Colon (tissue), 2 donors: Measurements from ENCODE around the gene LLGL2.

Source experiments
- FAIRE-seq: peaks from 2 replicates; lab custom pipeline; 2012; peaks lifted over from hg19 to GRCh38; lab: Jason Lieb, UNC
- donor health status: control.
- donor health status: control.

The LLGL2 gene

DNA sequence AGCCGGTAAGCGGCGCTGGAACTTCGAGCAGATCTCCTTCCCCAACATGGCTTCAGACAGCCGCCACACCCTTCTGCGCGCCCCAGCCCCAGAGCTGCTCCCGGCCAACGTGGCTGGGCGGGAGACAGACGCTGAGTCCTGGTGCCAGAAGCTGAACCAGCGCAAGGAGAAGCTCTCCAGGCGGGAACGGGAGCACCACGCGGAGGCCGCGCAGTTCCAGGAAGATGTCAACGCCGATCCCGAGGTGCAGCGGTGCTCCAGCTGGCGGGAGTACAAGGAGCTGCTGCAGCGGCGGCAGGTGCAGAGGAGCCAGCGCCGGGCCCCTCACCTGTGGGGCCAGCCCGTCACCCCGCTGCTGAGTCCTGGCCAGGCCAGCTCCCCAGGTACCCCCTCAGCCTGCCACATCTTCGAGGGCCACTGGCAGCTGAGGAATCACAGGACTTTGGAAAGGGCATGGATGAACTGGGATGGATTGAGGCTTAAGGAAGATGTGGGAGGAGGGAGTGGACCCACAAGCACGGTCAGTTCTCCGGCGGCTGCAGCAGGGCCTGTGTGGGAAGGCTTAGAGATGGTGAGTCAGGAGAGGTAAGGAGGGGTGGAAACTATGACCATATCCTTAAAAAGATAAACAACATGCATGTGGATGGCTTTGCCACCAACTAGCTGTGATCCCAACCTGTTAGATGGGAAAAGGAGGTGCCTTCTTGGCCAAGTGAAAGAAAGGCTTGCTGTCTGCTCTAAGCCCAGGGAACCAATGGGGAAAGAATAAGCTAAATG, 3.4 kb upstream of the LLGL2 start:
- no peak for FAIRE-seq

DNA sequence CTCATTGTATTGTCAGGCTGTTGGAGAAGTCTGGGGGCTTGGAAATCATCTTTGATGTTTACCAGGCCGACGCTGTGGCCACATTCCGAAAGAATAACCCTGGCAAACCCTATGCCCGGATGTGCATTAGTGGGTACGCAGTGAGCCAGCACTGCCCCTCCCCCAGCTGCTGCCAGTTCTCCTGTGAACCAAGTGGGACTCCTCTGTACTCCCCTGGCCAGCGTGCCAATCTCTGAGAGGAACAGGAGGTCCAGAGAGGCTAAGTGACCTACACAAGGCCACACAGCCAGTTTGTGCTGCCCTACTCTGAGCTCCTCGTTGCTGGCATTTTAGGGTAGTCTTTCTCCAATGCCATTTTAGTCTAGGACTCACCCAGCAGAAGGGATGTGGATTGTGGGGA, 1.9 kb upstream of the LLGL2 start:
- no peak for FAIRE-seq

DNA sequence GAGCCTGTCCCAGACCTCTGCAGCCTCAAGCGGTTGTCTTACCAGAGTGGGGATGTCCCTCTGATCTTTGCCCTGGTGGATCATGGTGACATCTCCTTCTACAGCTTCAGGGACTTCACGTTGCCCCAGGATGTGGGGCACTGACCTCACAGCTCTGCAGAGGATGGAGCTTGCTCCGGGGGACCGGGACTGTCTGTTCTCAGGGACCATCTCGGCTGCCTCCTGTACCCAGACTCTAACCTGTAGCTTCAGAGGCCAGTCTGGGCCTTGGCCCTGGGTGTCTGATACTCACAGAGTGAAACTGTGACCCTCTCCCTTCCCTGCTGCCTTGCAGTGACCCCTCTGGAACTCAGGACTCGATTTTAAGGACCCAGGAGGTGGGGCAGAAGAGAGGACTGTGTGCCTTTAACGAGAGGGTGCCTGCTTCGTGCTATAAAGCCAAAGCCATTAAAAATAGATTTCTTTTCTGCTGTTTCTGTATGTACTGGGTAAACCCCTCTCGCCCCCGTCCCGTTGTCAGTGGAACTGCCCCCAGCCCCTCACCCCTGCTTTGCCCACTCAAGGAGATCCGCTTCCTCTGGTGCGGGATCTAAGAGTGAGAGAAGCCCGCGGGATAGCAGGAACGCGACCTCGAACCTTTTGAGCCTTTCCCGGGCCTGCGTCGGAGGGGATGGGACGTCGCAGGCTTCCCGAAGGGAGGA, 1.1 kb upstream of the LLGL2 start:
- no peak for FAIRE-seq

DNA sequence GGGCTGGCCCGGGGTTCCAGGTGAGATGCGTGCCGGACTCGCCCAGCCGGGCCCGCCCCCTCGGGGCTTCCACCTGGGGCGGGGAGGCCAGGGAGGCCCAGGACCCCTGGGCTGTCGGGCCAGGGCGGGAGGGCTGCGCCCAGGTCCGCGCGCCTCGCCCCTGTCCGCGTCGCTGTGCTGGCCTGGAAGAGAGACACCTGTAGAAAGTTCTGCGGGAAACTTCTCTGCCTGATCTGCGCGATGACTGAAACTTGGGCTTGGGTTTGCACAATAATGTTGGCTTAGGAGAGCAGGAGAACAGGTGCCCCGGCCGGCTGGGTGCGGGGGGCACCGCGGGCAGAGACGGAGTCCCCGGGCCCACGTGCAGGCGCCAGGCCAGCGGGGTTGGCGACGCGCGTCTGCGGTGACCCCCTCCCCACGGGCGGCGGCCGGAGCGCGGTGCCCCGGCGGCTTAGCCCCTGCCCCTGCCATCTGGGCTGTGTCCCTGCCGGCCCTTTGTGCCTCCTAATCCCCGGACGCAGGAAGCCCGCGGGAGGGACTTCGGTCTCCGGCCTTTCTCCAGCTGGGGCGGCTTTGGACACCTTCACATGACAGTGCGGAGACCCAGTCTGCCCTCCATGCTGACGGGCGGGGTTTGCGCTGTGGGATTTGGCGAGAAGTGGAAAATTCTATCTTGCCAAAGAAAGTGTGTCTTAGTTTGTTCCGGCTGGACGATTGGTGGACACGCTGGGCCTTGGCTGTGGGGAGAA, 483 bp downstream of the LLGL2 start:
- no peak for FAIRE-seq

DNA sequence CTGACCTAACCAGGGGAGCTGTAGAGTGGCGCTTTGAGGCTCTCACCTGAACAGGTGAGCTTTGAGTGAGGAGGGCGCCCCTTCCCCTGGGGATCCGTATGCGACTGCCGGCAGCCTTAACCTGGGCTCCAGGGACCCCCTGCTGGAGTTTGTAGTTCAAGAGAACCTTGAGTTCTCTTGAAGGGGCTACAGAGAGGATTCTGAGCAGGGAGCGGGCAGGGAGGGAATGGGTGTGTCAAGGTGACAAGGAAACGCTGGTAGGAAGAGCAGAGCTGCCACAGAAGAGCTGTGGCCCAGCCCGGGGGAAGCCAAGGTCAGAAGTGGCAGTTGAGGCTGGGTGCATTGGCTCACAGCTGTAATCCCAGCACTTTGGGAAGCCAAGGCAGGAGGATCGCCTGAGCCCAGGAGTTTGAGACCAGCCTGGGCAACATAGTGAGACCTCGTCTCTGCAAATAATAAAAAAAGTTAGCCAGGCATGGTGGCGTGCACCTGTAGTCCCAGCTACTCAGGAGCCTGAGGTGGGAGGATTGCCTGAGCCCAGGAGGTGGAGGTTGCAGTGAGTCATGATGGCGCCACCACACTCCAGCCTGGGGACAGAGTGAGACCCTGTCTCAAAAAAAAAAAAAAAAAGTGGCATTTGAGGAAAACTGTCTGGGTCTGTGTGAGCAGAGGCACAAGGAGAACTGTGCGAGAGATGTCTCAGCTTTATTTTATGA, 1.2 kb downstream of the LLGL2 start:
- FAIRE-seq: no peak

DNA sequence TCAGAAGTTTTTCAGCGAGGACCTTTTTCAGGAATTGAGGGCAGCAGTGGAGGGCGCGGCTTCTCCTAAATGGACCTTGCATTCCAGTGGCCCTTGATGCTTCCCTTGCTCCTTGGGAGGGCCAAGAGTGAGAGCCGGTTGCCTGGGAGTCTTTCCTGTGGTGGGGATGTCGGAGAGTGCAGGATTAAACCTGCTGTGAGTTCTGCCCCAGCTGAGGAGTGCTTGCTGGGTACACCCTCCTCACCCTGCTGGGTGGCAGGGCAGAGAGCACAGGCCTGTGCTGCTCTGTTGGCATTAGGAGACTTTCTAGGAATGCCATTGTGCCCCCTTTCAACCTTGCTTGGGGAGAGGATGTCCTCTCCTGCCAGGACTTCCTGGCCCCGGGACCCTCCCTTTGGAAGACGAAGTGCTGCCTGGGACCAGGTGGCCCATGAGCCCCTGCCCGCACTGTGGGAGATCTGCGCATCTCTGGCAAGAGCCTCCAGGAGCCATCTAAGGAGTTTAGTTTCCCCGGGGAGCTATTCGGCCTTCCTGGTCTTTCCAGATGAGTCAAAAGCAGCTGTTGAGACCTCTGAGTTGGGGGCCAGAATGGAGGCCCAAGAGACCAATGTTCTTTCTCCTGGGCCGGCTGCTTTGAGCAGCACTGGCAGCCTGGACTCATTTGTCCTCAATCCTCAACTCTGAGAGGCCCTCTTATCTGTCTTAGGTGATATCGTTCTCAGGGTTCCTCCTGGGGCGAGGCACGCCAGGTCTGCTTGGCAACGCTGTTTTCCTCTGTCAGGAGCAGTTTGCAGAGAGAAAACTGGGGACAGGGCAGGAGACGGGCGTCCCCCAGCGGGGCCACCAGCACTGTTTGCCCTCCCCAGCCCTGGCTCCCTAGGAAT, 5.6 kb downstream of the LLGL2 start:
- no peak for FAIRE-seq

DNA sequence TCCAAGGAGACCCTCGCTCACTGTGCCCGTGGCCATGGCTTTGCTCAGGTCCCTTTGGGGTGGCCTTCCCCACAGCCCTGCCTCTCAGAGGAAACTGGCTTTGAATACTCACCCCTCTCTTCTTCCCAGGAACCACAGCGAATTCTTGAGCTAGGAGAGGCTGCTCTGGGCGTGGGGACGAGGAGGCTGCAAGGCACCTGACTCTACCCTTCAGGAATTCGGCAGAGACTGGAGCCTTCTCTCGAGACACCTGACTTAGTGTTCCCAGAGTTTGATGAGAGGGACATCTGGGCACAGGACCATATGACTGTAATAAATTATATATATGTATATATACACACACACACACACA, 6.2 kb downstream of the LLGL2 start:
- no peak for FAIRE-seq

DNA sequence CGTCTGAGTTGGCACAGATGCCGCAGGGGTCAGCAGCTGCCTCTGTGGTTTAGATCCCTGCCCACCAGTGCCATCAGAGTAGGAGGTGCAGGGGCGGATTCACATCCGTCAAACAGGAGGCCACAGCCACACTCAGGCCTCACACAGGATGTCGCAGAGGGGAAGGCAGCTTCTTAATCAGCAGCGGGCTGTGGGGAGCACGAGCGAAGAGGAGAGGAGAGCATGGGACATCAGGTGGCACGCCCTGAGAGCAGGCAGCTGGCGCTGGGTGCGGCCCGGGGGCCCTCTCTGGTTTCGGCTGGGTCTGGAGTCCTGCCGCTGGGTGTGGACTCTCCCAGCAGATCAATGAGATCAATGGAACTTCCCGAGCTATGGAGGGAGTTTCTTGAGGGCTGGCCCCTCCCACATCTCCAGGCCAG, 9.6 kb downstream of the LLGL2 start:
- FAIRE-seq: no peak

DNA sequence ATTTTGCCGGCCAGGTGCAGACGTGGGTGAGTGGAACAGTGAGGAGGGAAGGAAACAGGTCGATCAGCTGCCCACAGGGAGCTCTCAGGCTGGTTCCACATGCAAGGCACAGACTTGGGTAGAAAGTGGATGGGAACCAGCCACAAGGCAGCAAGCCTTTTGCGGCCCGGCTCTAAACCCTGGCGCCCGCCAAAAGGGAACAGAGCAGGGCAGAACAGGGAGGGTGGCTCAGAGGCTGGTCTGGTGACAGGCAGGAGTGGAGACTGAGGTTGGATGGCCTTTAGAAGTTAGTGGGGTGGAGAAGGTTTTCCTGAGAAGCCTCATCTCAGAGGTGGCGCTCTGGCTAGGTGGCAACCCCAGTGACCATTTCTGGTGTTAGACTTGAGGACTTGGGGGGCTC, 10.4 kb downstream of the LLGL2 start:
- no peak for FAIRE-seq

DNA sequence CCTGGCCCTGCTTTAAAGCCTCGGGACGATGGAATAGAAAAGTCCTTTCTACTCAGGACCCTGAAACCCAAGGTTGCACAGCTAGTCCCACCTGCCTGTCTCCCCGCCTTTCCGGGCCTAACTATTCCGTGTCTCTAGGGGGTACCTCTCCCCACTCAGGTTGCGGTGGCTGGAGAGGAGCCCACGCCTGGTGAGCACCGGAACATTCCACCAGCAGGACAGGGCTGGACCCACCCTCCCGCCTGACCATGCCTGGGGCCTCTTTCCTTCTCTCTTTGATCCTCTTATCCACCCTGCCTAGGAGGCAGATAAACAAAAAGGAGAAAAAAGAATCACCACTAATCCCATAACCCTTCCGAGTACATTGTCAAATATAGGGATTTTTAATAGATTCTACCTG, 10.9 kb downstream of the LLGL2 start:
- no peak for FAIRE-seq

DNA sequence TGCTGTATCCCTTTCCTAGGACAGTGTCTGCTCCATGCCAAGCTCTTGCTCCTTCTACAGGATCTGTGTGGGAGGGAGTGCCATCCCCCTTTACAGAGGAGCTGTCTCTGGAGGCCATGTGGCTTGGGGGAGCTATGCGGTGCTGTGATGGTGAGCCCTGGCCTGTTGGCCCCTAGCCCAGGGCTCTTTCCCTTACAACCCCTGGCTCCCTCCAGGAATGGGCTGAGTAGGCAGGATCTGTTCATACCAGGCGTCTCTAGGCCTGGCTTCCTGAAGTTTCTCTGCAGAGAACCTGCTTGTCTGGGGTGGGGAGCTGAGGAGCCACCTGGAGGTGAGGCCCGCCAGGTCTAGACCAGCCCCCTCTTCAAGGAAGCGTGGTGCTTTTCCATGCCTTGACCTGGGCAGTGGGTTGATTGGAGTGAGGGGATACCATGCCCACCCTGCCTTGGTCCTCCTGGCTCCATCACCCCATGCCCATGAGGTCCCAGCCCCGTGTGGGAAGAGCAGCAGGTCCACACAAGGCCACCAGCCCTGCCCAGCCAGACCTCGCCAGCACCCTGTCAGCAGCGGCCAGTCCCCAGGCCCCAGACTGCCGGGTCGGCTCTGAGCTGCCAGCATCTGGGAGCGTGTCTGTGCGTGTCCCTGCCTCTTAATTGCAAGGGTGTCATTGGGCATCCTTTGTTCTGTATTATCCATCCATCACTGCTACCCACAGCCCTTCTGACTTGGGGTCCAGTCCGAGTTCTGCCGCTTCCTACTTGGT, 14.7 kb downstream of the LLGL2 start:
- no peak for FAIRE-seq

DNA sequence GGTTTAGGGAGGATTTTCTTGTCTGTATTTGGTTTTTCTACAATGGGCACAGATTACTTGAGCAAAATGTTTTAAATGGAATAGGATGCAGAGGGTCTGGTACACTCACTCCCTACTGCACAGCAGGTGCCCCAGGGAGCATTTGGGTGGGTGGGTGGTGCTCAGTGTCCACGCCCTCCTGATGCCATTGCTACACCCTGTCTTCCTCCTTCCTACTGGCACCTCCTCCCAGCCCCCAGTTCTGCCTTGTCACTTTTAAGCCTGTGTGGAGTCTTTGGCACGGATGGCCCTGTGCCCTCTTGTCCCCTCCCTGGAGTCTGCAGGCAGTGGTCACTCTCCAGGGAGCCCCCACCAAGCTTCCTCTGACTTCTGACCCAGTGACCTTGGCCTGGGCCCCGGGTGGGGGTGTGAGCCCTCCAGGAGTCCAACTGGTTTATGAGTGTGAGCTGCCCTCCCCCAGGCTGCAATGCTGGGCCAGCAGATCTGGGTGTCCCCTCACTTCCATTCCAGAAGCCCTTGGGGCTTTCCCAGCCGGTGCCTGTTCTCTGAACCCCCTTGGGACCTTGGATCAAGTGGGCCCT, 15.5 kb downstream of the LLGL2 start:
- no peak for FAIRE-seq

DNA sequence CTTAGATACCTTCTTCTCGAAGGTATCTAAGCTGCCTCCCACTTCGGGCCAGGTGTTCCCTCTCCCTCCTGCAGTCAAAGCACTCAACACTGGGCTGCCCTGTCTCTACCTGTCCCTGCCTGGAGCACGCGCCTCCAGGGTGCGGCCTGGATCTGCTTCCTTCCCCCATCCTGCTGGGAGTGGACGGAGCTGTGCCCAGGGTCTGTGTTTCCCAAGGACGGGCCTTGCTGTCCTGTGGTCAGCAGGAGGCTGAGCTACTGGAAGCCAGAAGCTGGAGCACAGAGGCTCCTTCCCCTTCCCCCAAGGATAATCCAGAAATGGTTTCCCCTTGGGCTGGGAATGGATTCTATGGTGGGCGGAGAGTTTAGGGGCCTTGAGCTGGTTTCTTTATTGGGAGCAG, 16.7 kb downstream of the LLGL2 start:
- no peak for FAIRE-seq

DNA sequence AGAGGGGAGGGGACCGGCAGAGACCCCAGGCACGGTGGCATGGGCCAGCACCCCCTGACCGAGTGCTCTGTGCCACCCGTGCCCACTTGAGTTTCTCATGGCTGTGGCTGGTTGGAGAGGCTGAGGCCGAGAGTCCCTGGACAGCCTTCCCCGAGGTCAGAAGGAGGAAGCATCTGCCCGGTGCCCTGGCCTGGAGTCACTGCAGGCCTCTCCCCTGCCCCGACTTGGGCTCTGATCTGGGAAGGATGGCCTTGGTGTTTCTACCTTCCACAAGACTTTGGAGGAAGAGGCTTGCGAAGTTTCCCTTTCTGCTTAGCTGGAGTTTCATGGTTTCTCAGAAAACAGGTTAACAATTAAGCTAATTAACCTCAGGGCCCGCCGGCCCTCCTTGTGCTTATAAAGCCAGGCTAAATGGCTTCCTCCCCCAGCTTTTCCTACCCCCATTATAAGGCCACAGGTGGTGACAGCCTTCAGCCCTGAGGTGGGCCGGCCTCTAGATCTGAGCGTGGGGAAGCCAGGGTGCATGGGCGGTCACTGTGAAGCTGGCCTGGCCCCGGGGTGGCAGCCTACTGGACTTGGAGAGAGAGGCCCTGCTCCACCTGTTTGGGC, 17.3 kb downstream of the LLGL2 start:
- FAIRE-seq: no peak

DNA sequence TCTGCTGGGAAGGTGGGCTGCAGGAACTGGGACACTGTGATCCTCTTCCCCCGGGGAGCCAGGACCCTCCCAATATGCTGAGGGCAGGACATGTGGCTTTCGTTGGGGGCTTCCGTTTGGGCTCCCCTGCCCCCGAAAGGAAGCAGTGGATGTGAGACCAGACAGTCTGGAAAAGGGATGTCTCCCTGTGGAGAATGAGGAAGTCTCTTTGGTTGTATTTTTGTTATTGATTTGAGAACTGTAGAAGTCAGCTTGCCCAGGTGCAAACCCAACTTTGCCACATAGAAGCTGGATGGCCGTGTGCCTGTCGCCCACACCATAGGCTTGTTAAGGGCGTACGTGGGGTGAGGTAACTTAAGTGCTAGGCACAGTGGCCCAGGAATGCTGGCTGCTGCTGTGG, 18.8 kb downstream of the LLGL2 start:
- FAIRE-seq: no peak

DNA sequence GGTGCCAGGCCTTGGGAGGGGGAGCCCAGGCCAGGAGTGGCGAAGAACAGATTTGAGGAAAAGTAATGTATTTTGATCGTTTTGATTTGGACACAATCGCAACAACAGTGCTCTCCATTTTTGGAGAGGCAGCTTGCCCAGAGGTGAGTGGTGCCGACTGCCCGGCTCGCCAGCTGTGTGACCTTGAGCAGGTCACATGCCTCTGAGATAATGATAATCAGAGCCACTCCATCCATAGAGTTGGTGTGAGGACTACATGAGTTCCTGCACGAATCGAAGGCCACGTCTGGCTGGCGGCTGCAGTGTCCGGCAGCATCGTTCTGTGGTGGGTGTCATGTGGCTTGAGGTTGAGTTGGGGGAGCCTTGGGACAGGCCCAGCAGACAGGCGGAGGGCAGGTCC, 20.7 kb downstream of the LLGL2 start:
- FAIRE-seq: no peak

DNA sequence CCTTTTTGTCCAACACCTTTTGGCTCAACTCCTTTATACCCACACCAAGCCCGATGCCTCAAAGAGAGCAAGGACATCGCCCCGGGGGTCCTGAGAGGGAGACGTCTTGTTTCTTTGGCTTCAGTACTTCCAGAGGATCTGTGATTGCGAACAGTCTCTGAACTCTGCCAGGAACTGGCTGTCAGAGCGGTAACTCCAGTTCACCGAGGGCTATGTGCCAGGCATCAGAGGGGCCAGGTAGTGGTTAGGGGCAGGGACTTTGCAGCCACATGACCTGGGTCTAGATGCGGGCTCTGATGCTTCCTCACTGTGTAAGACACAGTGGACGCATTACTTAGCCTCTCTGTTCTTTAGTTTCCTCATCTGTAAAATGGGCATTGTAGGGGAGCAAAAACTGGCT, 21.6 kb downstream of the LLGL2 start:
- FAIRE-seq: no peak

DNA sequence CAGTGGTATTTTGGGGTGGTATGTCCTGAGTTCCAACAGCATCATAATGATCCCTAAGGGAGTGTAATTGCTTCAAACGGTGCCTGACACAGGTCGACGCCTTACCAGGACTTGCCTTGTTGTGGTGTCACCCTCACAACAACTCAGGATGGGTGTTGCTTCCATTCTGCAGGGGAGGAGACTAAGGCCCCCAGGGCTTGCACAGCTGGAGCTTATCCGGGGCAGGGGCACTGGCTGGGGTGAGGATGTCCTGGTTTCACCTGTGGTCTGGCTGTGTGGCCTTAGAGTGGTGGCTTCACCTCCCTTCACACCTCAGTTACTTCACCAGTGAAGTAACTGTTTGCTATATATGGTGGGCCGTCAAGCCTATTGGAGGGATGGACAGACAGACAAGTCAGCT, 23.3 kb downstream of the LLGL2 start:
- no peak for FAIRE-seq

DNA sequence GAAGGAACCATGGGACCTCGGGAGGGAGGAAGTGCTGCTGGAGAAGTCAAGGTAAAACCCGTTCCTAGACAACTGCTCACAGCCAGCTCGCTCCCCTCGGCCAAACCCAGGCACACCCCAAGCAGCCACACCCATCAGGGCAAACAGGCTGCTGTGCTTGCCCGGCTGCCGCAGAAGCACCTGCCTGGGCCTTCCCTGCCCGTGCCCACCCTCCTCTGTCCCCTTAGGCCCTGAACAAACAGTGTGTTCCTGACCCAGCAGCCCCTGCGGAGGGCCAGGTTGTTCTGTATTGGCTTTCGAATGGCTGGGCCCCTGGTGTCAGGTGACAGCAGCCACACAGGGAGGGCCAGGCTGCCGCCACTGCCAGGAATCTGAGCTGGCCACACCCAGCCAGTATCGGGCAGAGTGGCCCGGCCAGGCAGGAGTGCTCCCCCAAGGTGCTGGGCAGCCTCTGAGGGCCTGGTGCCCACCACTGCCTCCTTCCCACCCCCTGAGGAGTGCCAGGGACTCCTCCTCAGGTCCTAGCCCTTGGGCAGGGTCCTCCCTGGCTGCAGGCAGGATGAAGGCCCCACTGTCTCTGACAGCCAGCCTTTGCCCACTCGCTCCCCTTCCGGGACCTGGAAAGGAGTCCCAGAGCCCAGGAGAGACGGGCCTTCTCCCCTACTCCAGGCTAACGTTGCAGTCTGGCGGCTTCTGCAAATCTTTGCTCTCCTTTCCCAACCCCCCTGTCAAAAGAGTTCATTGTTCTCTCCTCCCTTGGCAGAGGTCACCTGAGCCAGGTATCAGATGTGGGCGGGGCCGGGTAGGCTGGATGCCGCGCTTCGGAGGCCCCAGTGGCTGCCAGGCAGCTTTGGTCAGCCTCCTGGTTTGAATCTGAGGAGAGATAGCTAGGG, 24.0 kb downstream of the LLGL2 start:
- FAIRE-seq: no peak
